AG04449 (cell line): ENCODE data around the gene MFAP3.

ENCODE experiments used
- CTCF ChIA-PET: fragments of 350-600 bp; formaldehyde crosslinking; extraction: SDS; loops from one replicate; lab custom pipeline; 2021; ENCODE audit warnings: antibody characterized with exemption; lab: Yijun Ruan, JAX
- POLR2A ChIA-PET: fragments of 400-600, 350-600 bp; formaldehyde crosslinking; extraction: SDS; loops from one replicate; lab custom pipeline; 2020; ENCODE audit warnings: antibody characterized with exemption, inconsistent platforms; lab: Yijun Ruan, JAX
- DNase-seq: peaks from one replicate; pipeline ENCODE4 v3.0.0-alpha.2; 2010; ENCODE audit warnings: low read depth, low spot score
- H3K4me3 ChIP-seq: 2 replicates; pipeline ENCODE4 v1.5.1; 2011; ENCODE audit warnings: low read depth, mild to moderate bottlenecking, control low read depth, low read length
- TF ChIP-seq, protein P1 (sequence below): IDR thresholded peaks from one replicate; pipeline ENCODE4 v1.5.1; 2011; ENCODE audit warnings: mild to moderate bottlenecking, moderate library complexity, low read length, control low read depth, inconsistent platforms; ENCODE audit not compliant: insufficient read depth; ENCODE audit errors: missing control alignments

MFAP3 gene

DNA sequence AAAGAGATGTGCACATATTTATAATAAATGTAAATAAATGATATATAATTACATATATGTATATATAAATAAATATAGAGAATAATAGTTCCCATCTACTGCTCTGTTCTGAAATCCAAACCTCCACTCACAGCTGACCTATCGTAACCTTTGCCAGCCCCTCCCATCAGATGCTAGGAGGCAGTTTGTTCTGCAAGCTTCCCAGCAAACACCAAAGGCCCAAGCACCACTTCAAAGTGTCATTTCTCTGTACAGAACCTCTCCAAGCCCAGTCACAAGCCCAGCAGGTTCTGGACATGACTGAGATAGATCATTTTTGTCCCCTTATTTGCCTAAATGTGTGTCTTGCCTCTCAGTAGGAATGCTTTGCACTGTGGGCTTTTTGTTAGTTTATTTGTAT, 62.4 kb downstream of the MFAP3 start:
- no peak for DNase-seq
- no peak overlapping the region for H3K4me3 ChIP-seq
- TF ChIP-seq, protein P1, sequence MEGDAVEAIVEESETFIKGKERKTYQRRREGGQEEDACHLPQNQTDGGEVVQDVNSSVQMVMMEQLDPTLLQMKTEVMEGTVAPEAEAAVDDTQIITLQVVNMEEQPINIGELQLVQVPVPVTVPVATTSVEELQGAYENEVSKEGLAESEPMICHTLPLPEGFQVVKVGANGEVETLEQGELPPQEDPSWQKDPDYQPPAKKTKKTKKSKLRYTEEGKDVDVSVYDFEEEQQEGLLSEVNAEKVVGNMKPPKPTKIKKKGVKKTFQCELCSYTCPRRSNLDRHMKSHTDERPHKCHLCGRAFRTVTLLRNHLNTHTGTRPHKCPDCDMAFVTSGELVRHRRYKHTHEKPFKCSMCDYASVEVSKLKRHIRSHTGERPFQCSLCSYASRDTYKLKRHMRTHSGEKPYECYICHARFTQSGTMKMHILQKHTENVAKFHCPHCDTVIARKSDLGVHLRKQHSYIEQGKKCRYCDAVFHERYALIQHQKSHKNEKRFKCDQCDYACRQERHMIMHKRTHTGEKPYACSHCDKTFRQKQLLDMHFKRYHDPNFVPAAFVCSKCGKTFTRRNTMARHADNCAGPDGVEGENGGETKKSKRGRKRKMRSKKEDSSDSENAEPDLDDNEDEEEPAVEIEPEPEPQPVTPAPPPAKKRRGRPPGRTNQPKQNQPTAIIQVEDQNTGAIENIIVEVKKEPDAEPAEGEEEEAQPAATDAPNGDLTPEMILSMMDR, result no peak
- CTCF ChIA-PET, result no interaction called here
- POLR2A ChIA-PET, result no interaction called here

DNA sequence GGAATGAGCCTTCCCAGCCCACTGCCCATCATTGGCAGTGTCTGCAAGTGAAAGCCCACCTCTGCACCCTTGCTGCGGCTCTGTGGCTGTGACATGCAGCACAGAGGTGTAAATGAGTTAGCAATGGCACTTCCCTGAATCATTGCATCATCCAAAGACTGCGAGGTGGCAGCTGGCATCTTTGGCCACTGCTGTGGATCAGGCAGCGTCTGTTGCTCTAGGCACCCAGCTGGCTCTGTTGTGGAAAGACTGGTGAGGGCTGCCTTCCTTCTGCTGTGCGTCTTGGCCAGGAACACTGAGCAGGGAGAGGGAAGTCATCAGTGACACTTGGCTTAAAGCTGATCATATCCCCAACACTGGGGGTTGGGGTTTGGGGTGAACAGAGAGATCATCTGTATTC, 64.5 kb downstream of the MFAP3 start:
- ChIA-PET POLR2A (no interaction called here), CTCF (no interaction called here)
- TF ChIP-seq, protein P1, result no peak
- H3K4me3 ChIP-seq, result no peak overlapping the region
- DNase-seq, result no peak
